GM21529 (cell line): ENCODE data around the gene PYROXD2.

Experiments
- ATAC-seq: cut with Tn5 transposase; IDR thresholded peaks from one replicate; pipeline ENCODE4 v1.9.1; 2021; ENCODE audit not compliant: unreplicated experiment

Gene PYROXD2

DNA sequence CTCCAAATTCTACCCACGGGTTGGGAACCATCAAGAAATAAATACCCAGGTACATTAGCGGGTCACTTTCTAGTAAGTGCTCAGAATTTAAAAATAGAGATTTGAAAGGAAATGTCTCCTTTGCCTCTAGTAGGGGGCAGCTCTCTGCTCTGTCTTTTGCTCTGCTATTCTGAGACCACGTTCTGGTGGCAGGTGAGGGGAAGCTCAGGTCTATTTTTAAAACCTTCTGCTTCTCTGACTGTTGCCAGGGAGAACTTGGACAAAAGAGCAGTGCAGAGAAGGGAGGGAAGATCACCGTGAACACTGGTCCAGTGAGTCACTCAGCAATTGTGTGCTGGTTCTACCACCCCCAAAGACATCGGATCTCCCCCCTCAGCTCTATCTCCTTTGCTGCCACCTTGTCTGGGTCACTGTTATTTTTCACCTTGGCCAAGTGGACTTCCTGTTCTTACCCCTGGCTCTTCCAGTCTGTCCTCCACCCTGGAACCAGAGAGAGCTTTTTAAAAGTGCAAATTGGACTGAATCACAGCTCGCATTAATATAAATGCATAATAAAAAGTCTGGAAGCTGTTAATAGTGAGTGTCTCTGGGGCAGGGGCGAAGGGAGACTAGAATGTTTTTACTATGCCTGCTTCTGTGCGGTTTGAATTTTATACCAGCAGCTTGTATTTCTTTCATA is 74.6 kb downstream of the PYROXD2 start:
- peak; percentile 47 for ATAC-seq

DNA sequence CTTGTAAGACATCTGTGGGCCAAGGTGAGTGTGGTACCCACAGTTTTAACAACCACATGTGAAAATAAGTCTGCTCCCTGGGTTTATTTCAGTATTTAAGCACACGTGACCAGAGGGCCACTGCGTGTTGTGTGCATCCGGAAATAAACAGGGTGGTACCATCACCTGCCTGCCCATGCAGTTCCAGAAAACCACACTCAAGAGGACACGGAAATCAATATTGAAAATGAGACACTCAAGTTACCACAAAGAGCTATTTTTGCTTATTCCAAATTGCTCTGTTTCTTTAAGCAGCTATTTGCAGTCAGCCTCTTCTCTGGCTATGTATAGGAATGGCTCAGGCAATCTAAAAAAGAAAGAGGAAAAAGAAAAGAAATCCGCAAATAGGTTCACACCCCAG is 75.2 kb downstream of the PYROXD2 start:
- ATAC-seq, result peak; percentile 84

DNA sequence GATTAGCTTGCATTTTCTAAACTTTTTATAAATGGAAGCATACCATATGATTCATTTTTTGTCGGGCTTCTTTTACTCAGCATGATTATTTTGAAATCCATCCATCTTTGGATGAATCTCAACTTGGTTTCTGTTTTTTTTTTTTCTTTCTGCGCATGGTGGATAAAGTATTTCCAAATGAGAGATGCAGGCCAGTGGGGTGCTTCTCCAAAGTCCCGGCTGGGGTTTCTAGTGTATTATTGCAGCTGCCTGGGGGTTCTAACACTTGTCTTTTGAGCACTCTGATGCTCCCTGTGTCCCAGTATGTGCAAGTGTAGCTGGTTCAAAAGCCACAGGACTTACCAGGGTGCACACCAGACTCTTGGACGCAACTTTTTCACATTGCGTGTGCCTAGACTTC is 76.1 kb downstream of the PYROXD2 start:
- no peak for ATAC-seq

DNA sequence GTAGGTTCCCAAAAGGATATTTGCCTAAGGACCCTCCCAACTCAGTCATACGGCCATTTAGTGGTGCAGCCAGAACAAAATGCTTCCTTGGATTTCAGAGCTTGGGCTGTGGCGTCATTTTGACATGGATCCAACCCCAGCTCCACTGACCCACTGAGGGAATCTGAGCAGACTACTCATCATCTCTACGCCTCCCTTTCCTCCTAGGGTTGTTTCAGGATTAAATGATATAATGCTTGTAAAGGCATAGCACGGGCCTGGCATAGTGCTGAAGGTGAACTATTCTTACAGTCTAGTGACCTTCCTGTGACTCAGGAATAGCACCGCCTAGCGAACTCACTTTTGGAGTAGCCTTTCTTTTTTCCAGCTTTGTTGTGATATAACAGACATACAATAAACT is 76.7 kb downstream of the PYROXD2 start:
- ATAC-seq, result no peak

DNA sequence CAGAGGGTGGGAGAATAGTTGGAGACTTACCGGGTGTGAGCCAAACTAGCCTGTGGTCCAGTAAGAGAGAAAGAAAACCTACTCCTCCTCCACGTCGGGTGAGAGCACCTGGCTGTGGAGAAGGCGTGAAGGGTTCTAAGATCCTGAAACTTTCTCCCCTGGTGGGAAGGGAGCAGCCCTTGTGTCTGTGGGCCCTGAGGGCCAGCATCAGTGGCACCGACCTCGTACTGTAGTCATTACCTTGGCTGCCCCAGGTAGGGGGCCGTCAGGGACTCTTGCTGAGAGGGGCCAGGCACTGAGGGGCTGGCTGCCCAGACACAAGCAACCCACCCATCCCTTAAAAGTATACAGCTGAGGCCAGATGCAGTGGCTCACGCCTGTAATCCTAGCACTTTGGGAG is 77.5 kb downstream of the PYROXD2 start:
- ATAC-seq, result no peak
